ENCODE results near the gene UBE2S.

DNA sequence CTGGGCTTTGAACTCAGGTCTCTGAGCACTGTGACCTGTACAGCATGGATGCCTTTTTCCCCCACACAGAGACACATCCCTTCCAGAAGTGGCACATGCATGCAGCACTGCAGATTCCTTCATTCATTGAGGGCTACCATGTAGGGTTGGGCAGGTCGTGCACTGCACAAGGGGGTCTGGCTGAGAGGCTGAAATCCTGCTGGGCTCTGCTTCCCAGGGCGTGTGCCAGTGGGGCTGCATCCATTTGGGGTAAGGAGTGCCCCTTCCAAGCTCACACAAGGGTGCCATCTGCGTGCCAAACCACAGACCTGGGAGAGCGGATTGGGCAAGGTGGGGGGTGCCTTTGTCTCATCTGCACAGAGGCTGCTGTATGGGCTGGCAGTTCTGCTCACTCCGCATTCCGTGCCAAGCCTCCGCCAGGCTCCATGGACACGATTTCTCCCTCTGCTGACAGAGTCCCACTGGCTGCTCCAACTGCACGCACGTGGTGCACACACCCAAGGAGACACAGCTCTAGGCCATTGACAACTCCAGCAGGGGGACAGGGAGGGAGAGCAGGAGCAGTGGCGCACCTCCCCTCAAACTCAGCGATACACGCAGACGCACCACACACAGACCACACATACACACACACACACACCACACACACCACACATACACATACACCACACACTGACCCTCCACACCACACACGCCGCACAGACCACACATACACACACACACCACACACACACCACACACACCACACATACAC lies 40.0 kb upstream of the UBE2S start:
- no peak for TF ChIP-seq POLR2A (IDR thresholded peaks at IDR 0.05; ENCODE audit: control extremely low read depth in 1 of 2, low read depth in 2 of 2, low read length in 2 of 2)
- TF ChIP-seq JUND (IDR thresholded peaks at IDR 0.05; ENCODE audit: low read length): no peak
- no peak for TF ChIP-seq RAD21 (IDR thresholded peaks at IDR 0.05 in 1 of 2, conservative IDR thresholded peaks at IDR 0.05 in 1 of 2; ENCODE audit: low read depth in 2 of 2, low read length in 2 of 2)
- no peak for TF ChIP-seq GABPA (IDR thresholded peaks at IDR 0.05; ENCODE audit: borderline replicate concordance, insufficient read depth, low read length)
- TF ChIP-seq, protein P1, sequence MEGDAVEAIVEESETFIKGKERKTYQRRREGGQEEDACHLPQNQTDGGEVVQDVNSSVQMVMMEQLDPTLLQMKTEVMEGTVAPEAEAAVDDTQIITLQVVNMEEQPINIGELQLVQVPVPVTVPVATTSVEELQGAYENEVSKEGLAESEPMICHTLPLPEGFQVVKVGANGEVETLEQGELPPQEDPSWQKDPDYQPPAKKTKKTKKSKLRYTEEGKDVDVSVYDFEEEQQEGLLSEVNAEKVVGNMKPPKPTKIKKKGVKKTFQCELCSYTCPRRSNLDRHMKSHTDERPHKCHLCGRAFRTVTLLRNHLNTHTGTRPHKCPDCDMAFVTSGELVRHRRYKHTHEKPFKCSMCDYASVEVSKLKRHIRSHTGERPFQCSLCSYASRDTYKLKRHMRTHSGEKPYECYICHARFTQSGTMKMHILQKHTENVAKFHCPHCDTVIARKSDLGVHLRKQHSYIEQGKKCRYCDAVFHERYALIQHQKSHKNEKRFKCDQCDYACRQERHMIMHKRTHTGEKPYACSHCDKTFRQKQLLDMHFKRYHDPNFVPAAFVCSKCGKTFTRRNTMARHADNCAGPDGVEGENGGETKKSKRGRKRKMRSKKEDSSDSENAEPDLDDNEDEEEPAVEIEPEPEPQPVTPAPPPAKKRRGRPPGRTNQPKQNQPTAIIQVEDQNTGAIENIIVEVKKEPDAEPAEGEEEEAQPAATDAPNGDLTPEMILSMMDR (IDR thresholded peaks at IDR 0.05; ENCODE audit: control extremely low read depth in 1 of 3, insufficient read depth in 1 of 3, low read depth in 1 of 3, low read length in 3 of 3): no peak
- no peak for TF ChIP-seq EZH2 (IDR thresholded peaks at IDR 0.05; ENCODE audit: low read depth, low read length, severe bottlenecking)
- TF ChIP-seq POLR2AphosphoS5 (IDR thresholded peaks at IDR 0.05; ENCODE audit: low read depth, low read length): no peak

Data from H1 (cell line).